GM21360 (cell line): ENCODE results near the gene CEP104.

Experiments used
- ATAC-seq: cut with Tn5 transposase; IDR thresholded peaks from one replicate; pipeline ENCODE4 v1.9.1; 2021; ENCODE audit warnings: mild to moderate bottlenecking, moderate library complexity; ENCODE audit not compliant: unreplicated experiment

CEP104 gene

GRCh38 chr1:3767328-3767925 lies 89.6 kb downstream of the CEP104 start:
- ATAC-seq: no peak

GRCh38 chr1:3763351-3764125 lies 93.5 kb downstream of the CEP104 start:
- ATAC-seq: no peak

- no peak for ATAC-seq
These were observed 94.2 kb downstream of the CEP104 start for GRCh38 chr1:3762873-3763228.

GRCh38 chr1:3762151-3762872 lies 94.7 kb downstream of the CEP104 start:
- no peak for ATAC-seq
